SK-N-SH (cell line): ENCODE results near the gene THEMIS2. TPM values are rescaled to one million over a fixed set of nuclear protein-coding genes. Genes with fewer than 3 reads are reported as not detected.

Experiments
- CTCF ChIA-PET: fragments of 300-600, 350-600 bp; formaldehyde crosslinking; extraction: SDS; loops from one replicate; lab custom pipeline; 2021; lab: Yijun Ruan, JAX
- POLR2A ChIA-PET: fragments of 350-600 bp; sonication (Branson Sonifier 250); formaldehyde crosslinking; extraction: SDS; loops from one replicate; lab custom pipeline; 2020; ENCODE audit warnings: antibody characterized with exemption, inconsistent platforms; lab: Yijun Ruan, JAX
- DNase-seq: peaks from one replicate; pipeline ENCODE4 v3.0.0; 2012
- H2AFZ ChIP-seq: fragments of 200-600 bp; sonication (generic); 2 replicates; pipeline ENCODE4 v1.8.1; 2016; ENCODE audit warnings: antibody characterized with exemption, mild to moderate bottlenecking, low read depth
- H3F3A ChIP-seq: fragments of 200-600 bp; sonication (generic); replicated peaks from 2 replicates; pipeline ENCODE3; 2016; ENCODE audit warnings: antibody characterized with exemption, mild to moderate bottlenecking; ENCODE audit not compliant: insufficient read depth
- H3K27ac ChIP-seq, 2 experiments: fragments of 200-500 bp in 1 of 2; fragments of 200-600 bp in 1 of 2; sonication (Bioruptor generic) in 1 of 2; sonication (generic), shearing (Covaris generic) in 1 of 2; 2 replicates each; pipeline versions ENCODE4 v1.5.1 to v1.6.1; 2014 to 2016; ENCODE audit warnings: low read depth in 2 of 2, inconsistent platforms in 1 of 2, low read length in 1 of 2, mild to moderate bottlenecking in 1 of 2, mixed read lengths in 1 of 2
- H3K27me3 ChIP-seq: fragments of 200-600 bp; sonication (generic), shearing (Covaris generic); 2 replicates; pipeline ENCODE4 v1.6.1; 2016; ENCODE audit warnings: mixed run types; ENCODE audit not compliant: insufficient read depth
- H3K36me3 ChIP-seq, 2 experiments: fragments of 200-500 bp in 1 of 2; fragments of 200-600 bp in 1 of 2; sonication (Bioruptor generic) in 1 of 2; sonication (generic) in 1 of 2; replicated peaks in 1 of 2; 2 replicates each; pipeline versions ENCODE3 to v1.5.1; 2014 to 2016; ENCODE audit warnings: low read length in 1 of 2, mild to moderate bottlenecking in 1 of 2; ENCODE audit not compliant: insufficient read depth in 2 of 2, control insufficient read depth in 1 of 2
- H3K4me1 ChIP-seq, 2 experiments: fragments of 200-500 bp in 1 of 2; fragments of 200-600 bp in 1 of 2; sonication (Bioruptor generic) in 1 of 2; sonication (generic), shearing (Covaris generic) in 1 of 2; 2 replicates each; pipeline versions ENCODE4 v1.5.1 to v1.6.1; 2014 to 2016; ENCODE audit warnings: low read depth in 1 of 2, low read length in 1 of 2, mixed run types in 1 of 2; ENCODE audit not compliant: insufficient read depth in 2 of 2, control insufficient read depth in 1 of 2
- H3K4me2 ChIP-seq: fragments of 200-600 bp; sonication (generic), shearing (Covaris generic); 2 replicates; pipeline ENCODE4 v1.6.1; 2017; ENCODE audit warnings: mixed run types
- H3K4me3 ChIP-seq, 2 experiments: fragments of 200-500 bp in 1 of 2; fragments of 200-600 bp in 1 of 2; sonication (Bioruptor generic) in 1 of 2; sonication (generic), shearing (Covaris generic) in 1 of 2; 2 replicates each; pipeline versions ENCODE4 v1.5.1 to v1.8.1; 2014 to 2016; ENCODE audit warnings: low read depth in 2 of 2, inconsistent platforms in 1 of 2, low read length in 1 of 2, mild to moderate bottlenecking in 1 of 2, mixed read lengths in 1 of 2, moderate library complexity in 1 of 2
- H3K79me2 ChIP-seq: fragments of 200-600 bp; sonication (generic); 2 replicates; pipeline ENCODE4 v1.8.1; 2017; ENCODE audit warnings: mild to moderate bottlenecking; ENCODE audit not compliant: insufficient read depth
- H3K9ac ChIP-seq: fragments of 200-600 bp; sonication (generic); 2 replicates; pipeline ENCODE4 v1.6.1; 2017; ENCODE audit warnings: mixed run types
- H3K9me2 ChIP-seq: fragments of 200-600 bp; sonication (generic); 2 replicates; pipeline ENCODE4 v1.6.1; 2017; ENCODE audit warnings: mixed run types
- H3K9me3 ChIP-seq: fragments of 200-600 bp; sonication (generic); 2 replicates; pipeline ENCODE4 v1.6.1; 2017; ENCODE audit warnings: mixed run types, mild to moderate bottlenecking, moderate library complexity
- H4K20me1 ChIP-seq: fragments of 200-600 bp; sonication (generic); 2 replicates; pipeline ENCODE4 v1.6.1; 2017; ENCODE audit warnings: mild to moderate bottlenecking, mixed run types; ENCODE audit not compliant: insufficient read depth
- CHD2 ChIP-seq: fragments of 150-350 bp; IDR thresholded peaks from 2 replicates; pipeline ENCODE4 v1.6.1; 2018; ENCODE audit warnings: low read length; ENCODE audit not compliant: partially characterized antibody
- EZH2phosphoT487 ChIP-seq: fragments of 200-600 bp; sonication (generic); IDR thresholded peaks from 2 replicates; pipeline ENCODE4 v1.6.1; 2017; ENCODE audit warnings: low read depth, mixed run types, mild to moderate bottlenecking, antibody characterized with exemption, moderate library complexity, borderline replicate concordance
- FOSL2 ChIP-seq: IDR thresholded peaks from 2 replicates; pipeline ENCODE4 v1.4.0; 2012; ENCODE audit warnings: low read depth, mild to moderate bottlenecking, moderate library complexity, borderline replicate concordance
- FOXJ3 ChIP-seq: sonication (generic); formaldehyde crosslinking; IDR thresholded peaks from 2 replicates; pipeline ENCODE4 v1.5.1; 2020; ENCODE audit warnings: mild to moderate bottlenecking, missing genetic modification reagents
- GABPA ChIP-seq: IDR thresholded peaks from 2 replicates; pipeline ENCODE4 v1.4.0; 2012; ENCODE audit warnings: low read depth, mild to moderate bottlenecking
- JUND ChIP-seq: IDR thresholded peaks from 2 replicates; pipeline ENCODE4 v1.4.0; 2012
- MEF2A ChIP-seq: IDR thresholded peaks from 2 replicates; pipeline ENCODE4 v1.4.0; 2012; ENCODE audit warnings: low read depth, borderline replicate concordance
- MXI1 ChIP-seq: IDR thresholded peaks from 2 replicates; pipeline ENCODE4 v1.6.1; 2012; ENCODE audit warnings: mild to moderate bottlenecking, low read depth, low read length, improper control_type of control experiment
- NFIC ChIP-seq: IDR thresholded peaks from 2 replicates; pipeline ENCODE4 v1.4.0; 2012; ENCODE audit warnings: borderline replicate concordance
- REST ChIP-seq: IDR thresholded peaks from 2 replicates; pipeline ENCODE4 v1.6.1; 2012; ENCODE audit warnings: mild to moderate bottlenecking, low read depth, low read length, moderate library complexity
- RFX5 ChIP-seq: IDR thresholded peaks from 2 replicates; pipeline ENCODE4 v1.6.1; 2012; ENCODE audit warnings: mild to moderate bottlenecking, improper control_type of control experiment, low read length
- SIN3A ChIP-seq: IDR thresholded peaks from 2 replicates; pipeline ENCODE4 v1.6.1; 2012; ENCODE audit warnings: low read depth, mild to moderate bottlenecking, low read length, moderate library complexity, borderline replicate concordance
- SMC3 ChIP-seq: IDR thresholded peaks from 2 replicates; pipeline ENCODE4 v1.6.1; 2012; ENCODE audit warnings: low read depth, low read length, improper control_type of control experiment
- WGBS: methylation state at CpG from one replicate; pipeline ENCODE4 v1.1.6; 2017; ENCODE audit warnings: low lambda C conversion rate; 5-methylcytosine and 5-hydroxymethylcytosine counted together
- polyA plus RNA-seq, 3 experiments: library from polyadenylated mRNA; depleted of rRNA; stranded (reverse); fragments of >200 nt; gene quantifications; 2 replicates each; pipeline ENCODE4 v1.2.3, GENCODE V29; 2012

Gene THEMIS2
- polyA plus RNA-seq, 1 of the 3 experiments (the other 2 are of a cell fraction) = 4.1 TPM

DNA sequence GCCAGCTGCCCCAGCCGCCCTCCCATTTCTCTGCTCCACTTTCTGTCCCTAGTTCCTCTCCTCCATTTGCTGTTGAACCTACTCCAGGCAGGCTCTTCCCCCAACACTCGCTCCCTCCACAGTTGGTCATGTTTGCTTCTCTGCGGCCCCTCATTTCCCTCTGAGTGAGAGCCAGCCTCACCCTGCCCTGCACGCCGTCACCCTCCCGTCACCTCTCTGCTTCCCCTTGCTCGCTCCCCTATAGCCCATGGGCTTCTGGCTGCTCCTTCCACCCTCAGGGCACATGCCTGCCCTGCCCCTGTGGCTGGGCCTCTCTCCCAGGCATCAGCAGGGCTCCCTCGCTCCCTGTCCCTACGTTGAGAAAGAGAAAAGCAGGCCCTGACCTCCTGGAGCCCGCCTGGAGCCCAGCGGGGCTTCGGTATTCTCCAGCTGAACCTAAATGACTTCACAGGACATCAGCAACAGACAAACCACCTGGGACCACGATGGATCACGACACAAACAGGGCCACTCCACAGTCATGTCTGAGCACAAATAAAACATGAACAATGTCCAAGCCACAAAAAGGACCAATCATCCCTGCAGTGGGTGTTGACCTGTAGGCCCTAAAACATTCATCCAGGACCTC lies 13.3 kb upstream of the THEMIS2 start (continued):
- TF ChIP-seq GABPA (no peak), SMC3 (no peak), JUND (no peak), MEF2A (no peak), SIN3A (no peak), MXI1 (no peak), CHD2 (no peak)

- TF ChIP-seq FOSL2 (no peak), SMC3 (no peak), JUND (no peak), EZH2phosphoT487 (no peak), NFIC (no peak), REST (no peak), FOXJ3 (CRISPR knock-in tag) (no peak), RFX5 (no peak)
- DNase-seq = no peak
- Histone ChIP-seq H3K9me3 (no peaks in the 10 kb centered on the region), H3K36me3 (no peaks in the 10 kb centered on the region), H3K79me2 (no peaks in the 10 kb centered on the region), H4K20me1 (no peaks in the 10 kb centered on the region), H3K27me3 (no peaks in the 10 kb centered on the region), H3K9me2 (no peaks in the 10 kb centered on the region), H3K4me2 (no peak overlapping the region), H3F3A (peaks cover 3% of the 10 kb centered on the region), H3K9ac (no peak overlapping the region), H2AFZ (no peak overlapping the region), H3K4me3 (no peak overlapping the region), H3K27ac (no peak overlapping the region), H3K4me1 (peaks cover 6 to 12% of the 10 kb centered on the region in 2 experiments; a peak in 3 of 4 replicates)
- 94% methylated on average over 10 of the region's 10 CpGs for WGBS
- CTCF ChIA-PET = no interaction called here
- POLR2A ChIA-PET = no interaction called here
These were observed 10.9 kb upstream of the THEMIS2 start for GRCh38 chr1:27861436-27861835.
